AML-193 (cell line): ENCODE measurements around the gene BACH2.

Experiments used
- DNase-seq, 2 experiments: peaks; one replicate each; lab custom pipeline; 2025; lab: John Stamatoyannopoulos, UW

BACH2 gene

GRCh38 chr6:89963391-89963790 is 333.3 kb downstream of the BACH2 start:
- no peak for DNase-seq

- no peak for DNase-seq
Observed at GRCh38 chr6:89961481-89961880, 335.2 kb downstream of the BACH2 start.

GRCh38 chr6:89959883-89960282 is 336.8 kb downstream of the BACH2 start:
- DNase-seq, result no peak

GRCh38 chr6:89956182-89956581 is 340.5 kb downstream of the BACH2 start:
- DNase-seq, result no peak

GRCh38 chr6:89955364-89955763 is 341.3 kb downstream of the BACH2 start:
- no peak for DNase-seq

GRCh38 chr6:89954721-89955148 is 341.9 kb downstream of the BACH2 start:
- DNase-seq, result no peak

GRCh38 chr6:89952686-89953085 is 344.0 kb downstream of the BACH2 start:
- peak; percentile 81 to 85 for DNase-seq

GRCh38 chr6:89952105-89952671 is 344.5 kb downstream of the BACH2 start:
- DNase-seq, result no peak

GRCh38 chr6:89951574-89952104 is 345.0 kb downstream of the BACH2 start:
- no peak for DNase-seq

GRCh38 chr6:89950879-89951391 is 345.7 kb downstream of the BACH2 start:
- DNase-seq, result no peak

- no peak for DNase-seq
Observed at GRCh38 chr6:89950446-89950845, 346.2 kb downstream of the BACH2 start.

GRCh38 chr6:89948876-89949275 is 347.8 kb downstream of the BACH2 start:
- no peak for DNase-seq

- DNase-seq, result peak; percentile 22 to 40
Observed at GRCh38 chr6:89944826-89945407, 351.7 kb downstream of the BACH2 start.

- no peak for DNase-seq
Observed at GRCh38 chr6:89944181-89944755, 352.4 kb downstream of the BACH2 start.

GRCh38 chr6:89942601-89943000 is 354.0 kb downstream of the BACH2 start:
- no peak for DNase-seq

- DNase-seq, result no peak
Observed at GRCh38 chr6:89941763-89942497, 354.7 kb downstream of the BACH2 start.

- DNase-seq, result no peak
Observed at GRCh38 chr6:89941031-89941762, 355.4 kb downstream of the BACH2 start.

GRCh38 chr6:89940225-89941027 is 356.2 kb downstream of the BACH2 start:
- peak; percentile 76 to 84 for DNase-seq

GRCh38 chr6:89939144-89939543 is 357.5 kb downstream of the BACH2 start:
- no peak for DNase-seq

- DNase-seq, result no peak
Observed at GRCh38 chr6:89938014-89938413, 358.6 kb downstream of the BACH2 start.

GRCh38 chr6:89936177-89936576 is 360.5 kb downstream of the BACH2 start:
- no peak for DNase-seq
